HS-27A (cell line): Measurements from ENCODE around the gene PAK1.

Source experiments
- DNase-seq: peaks from one replicate; pipeline ENCODE4 v3.0.0-alpha.2; 2012; ENCODE audit warnings: low read depth, missing footprints

The PAK1 gene

GRCh38 chr11:77371646-77372045, 102.2 kb downstream of the PAK1 start:
- no peak for DNase-seq

GRCh38 chr11:77370217-77370616, 103.7 kb downstream of the PAK1 start:
- DNase-seq = no peak

- peak; percentile 40 for DNase-seq
Observed at GRCh38 chr11:77361184-77361583, 112.7 kb downstream of the PAK1 start.

GRCh38 chr11:77359481-77359880, 114.4 kb downstream of the PAK1 start:
- DNase-seq = no peak

- no peak for DNase-seq
Observed at GRCh38 chr11:77353131-77353530, 120.8 kb downstream of the PAK1 start.

GRCh38 chr11:77351281-77351886, 122.5 kb downstream of the PAK1 start:
- no peak for DNase-seq

- no peak for DNase-seq
Observed at GRCh38 chr11:77347948-77348347, 125.9 kb downstream of the PAK1 start.

GRCh38 chr11:77346906-77347603, 126.8 kb downstream of the PAK1 start:
- peak; percentile 48 for DNase-seq

GRCh38 chr11:77345621-77346020, 128.3 kb downstream of the PAK1 start:
- DNase-seq = peak; percentile 62

- DNase-seq = no peak
Observed at GRCh38 chr11:77340501-77340900, 133.4 kb downstream of the PAK1 start.

- DNase-seq = no peak
Observed at GRCh38 chr11:77332259-77332658, 141.6 kb downstream of the PAK1 start.

GRCh38 chr11:77325159-77325558, 148.7 kb downstream of the PAK1 start:
- no peak for DNase-seq

- no peak for DNase-seq
Observed at GRCh38 chr11:77324508-77324907, 149.4 kb downstream of the PAK1 start.

- DNase-seq = no peak
Observed at GRCh38 chr11:77322926-77323590, 150.8 kb downstream of the PAK1 start.

GRCh38 chr11:77322506-77322905, 151.4 kb downstream of the PAK1 start:
- no peak for DNase-seq

- DNase-seq = no peak
Observed at GRCh38 chr11:77320351-77320750, 153.5 kb downstream of the PAK1 start.

GRCh38 chr11:77318600-77318999, 155.3 kb downstream of the PAK1 start:
- DNase-seq = no peak

- DNase-seq = no peak
Observed at GRCh38 chr11:77316733-77317342, 157.1 kb downstream of the PAK1 start.

GRCh38 chr11:77312107-77312506, 161.8 kb downstream of the PAK1 start:
- DNase-seq = no peak

- no peak for DNase-seq
Observed at GRCh38 chr11:77311701-77312100, 162.2 kb downstream of the PAK1 start.

- DNase-seq = no peak
Observed at GRCh38 chr11:77310721-77311120, 163.2 kb downstream of the PAK1 start.

- no peak for DNase-seq
Observed at GRCh38 chr11:77309401-77310085, 164.4 kb downstream of the PAK1 start.
